ENCODE data around the gene DENND10.
"Not testable (repeated sequence)": the region's sequence is repeated elsewhere in the genome, so short reads cannot be mapped to it uniquely, and the experiment has no call there.

DENND10 gene

DNA sequence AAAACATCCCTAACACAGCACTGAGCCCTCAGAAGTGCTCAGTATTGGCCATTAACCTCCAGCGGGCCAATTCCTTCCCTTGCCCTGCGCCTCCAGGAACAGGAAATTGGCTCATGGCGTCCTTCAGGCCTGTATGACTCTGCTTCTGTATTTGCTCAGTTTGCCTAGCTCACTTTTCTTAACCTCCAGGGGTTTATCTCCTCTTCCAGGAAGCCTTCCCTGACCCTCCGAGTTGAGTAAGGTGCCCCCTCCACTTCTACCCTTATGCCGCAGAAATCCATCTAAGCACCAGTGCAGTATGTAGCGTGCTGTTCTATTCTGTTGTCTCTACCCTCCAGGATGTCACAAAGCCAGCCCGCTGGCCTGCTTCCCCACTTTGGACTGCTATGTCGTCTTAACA is 62.7 kb downstream of the DENND10 start:
- in situ Hi-C loops (cut with HindIII; ENCODE audit: low sequenced_read_pairs) = no loop called here

DNA sequence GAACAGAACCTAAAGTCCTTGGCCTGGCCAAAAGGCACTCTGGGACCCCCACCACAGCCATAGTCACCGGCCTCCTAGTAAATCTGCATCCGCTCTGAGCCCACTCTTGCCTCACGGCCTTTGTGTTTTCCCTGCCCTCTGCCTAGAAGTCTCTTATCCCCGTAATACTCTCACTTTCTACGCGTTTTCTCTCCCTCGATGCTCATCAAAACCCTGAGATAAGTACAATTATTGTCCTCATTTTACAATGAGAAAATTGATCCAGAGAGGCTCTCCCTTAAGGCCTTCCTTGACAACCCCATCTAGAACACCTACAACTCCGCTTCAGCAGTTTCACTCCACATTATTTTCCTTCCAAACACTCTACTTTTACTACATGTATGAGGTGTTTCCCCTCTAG is 63.1 kb downstream of the DENND10 start:
- in situ Hi-C loops (cut with HindIII; ENCODE audit: low sequenced_read_pairs) = no loop called here

DNA sequence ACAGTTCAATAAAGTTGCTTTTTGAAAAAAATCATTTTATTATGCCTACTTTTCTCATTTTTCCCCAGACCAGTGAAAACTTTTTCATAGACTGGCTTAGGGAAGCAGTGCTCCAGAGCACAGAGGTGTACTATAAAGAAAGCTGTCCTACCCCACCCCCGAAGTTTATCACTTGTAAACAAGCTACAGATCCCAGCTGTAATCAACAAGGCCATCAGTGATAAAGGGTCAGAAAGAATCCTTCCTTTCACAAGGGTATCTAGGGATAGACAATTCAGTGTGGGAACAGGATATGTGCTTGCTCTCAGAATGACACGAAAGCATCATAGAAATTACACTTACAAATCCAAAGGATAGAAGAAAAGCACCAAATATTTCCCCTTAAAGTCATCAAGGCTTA is 70.2 kb downstream of the DENND10 start:
- in situ Hi-C loops (cut with HindIII; ENCODE audit: low sequenced_read_pairs) = no loop called here

DNA sequence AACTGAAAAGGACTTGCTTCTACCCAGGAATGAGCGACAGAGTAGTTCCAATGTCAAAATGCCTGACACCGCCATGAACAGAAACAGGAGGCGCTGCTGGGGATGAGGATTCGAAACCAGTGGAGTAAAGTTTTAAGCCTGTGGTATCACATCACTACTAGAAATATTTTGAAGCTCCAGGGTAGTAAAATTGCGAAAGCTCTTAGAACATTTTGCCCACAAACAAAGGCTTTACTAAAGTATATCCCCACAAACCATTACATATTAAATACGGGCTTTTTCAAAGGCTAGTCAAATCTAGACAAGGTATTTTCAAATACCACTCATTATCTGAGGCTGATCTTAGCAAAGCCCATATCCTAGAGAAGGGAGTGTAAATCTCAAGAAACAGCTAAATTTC is 72.3 kb downstream of the DENND10 start:
- in situ Hi-C loops (cut with HindIII; ENCODE audit: low sequenced_read_pairs) = no loop called here

DNA sequence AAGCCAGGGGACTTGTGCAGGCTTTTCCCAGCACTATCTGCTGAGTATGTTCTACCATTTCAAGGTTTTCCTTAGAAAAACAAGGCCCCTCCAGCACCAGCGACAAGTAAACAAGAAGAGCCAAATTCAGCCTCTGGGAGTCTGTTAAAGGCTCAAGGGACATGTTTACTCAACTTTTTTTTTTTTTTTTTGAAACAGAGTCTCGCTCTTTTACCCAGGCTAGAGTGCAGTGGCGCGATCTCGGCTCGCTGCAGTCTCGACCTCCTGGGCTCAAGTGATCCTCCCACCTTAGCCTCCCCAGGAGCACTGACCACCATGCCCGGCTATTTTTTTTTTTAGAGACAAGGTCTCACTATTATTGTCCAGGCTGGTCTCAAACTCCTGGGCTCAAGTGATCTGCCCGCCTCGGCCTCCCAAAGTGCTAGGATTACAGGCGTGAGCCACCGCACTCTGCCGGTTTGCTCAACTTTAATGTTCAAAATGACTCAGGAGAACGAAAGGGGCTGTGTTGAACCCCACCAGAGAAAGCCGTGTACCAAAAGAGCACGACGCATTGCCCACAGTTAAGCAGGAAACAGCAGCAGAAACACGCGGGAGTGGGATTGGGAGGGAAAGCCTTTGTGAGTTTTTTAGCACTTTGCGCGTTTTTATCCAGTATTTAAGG is 73.9 kb downstream of the DENND10 start:
- in situ Hi-C loops (cut with HindIII; ENCODE audit: low sequenced_read_pairs) = no loop called here

DNA sequence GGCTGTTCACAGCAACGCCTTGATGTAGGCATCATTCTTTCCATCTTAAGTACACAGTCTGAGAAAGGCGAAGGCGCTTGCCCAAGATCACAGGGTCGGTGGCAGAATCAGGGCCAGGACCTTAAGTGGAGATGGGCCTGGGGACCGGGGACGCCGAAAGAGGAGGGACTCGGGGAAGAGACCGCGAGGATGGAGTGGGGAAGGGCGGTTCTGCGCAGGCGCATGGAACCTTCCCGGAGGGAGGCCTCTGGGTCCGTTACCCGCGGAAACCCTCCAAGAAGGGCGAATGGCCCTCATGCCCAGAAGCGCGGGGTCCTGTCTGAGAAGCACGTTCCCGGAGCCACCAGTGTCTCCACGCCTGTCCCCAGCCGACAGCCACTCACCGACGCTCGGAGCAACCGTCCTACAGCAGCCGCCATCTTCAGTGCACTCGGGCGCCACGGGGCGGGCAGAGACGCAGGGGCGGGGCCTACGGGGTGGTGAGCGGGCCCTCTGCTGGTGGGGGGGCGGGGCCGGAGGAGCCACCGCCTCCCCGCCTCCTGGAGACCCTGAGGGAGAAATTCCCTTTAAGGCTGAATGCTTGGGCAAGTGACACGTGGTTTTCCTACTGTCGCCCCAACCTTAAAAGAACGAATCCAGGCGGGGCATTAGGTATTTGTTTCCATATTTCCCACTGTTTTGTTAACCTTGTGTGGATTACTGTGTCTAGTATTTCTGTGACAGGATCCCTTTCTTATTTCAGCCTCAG is 74.6 kb downstream of the DENND10 start, which contains the start of gene PRDX3:
TSS of gene PRDX3 (minus strand) at position 441 of the 748 bp plus-strand sequence. CDS start at position 419, 22 bp downstream.
- in situ Hi-C loops (cut with HindIII; ENCODE audit: low sequenced_read_pairs) = no loop called here

DNA sequence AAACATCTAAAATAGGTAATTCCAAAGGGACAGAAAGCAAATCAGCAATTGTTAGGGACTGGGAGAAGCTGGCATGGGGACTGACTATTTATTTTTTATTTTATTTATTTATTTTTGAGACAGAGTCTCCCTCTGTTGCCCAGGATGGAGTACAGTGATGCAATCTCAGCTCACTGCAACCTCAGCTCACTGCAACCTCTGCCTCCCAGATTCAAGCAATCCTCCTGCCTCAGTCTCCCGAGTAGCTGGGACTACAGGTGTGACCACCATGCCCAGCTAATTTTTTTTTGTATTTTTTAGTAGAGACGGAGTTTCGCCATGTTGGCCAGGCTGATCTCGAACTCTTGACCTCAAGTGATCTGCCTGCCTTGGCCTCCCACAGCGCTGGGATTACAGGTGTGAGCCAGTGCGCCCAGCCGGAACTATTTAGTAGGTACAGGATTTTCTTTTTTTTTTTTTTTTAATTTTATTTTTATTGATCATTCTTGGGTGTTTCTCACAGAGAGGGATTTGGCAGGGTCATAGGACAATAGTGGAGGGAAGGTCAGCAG is 77.0 kb downstream of the DENND10 start:
- in situ Hi-C loops (cut with HindIII; ENCODE audit: low sequenced_read_pairs) = not testable (repeated sequence)

DNA sequence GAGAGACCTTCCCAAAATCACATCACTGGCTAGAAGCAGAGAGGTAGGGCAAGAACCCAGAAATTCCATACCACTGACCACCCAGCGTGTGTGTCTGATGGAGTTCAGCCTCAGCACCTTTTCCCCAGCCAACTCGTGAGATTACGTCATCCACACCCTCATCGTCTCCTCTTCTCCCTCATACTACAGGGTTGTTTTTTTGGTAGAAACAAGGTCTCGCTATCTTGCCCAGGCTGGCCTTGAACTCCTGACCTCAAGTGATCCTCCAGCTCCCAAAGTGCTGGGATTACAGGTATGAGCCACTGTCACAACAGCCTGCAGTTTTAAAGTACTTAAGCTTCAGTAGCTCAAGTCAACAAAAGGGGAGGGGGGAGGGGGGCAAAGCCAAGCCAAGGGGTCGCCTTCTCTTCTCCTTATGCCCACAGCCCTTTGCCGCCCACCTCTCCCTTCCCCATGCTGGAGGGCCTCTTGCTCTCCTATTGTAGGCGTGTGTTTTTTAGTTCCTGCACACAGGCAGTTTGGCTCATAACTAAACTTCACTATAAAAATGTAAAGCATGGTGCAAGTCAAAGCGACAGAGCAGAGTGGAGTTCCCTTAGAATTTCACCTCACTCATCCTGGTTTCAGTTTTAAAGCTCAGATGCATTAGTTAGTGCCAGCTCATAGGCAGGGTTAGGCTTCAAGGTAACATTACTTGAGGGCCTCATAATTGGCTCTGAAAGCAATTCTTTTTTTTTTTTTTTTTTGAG is 79.9 kb downstream of the DENND10 start:
- in situ Hi-C loops (cut with HindIII; ENCODE audit: low sequenced_read_pairs) = no loop called here

All from endothelial cell of hepatic sinusoid (primary cell).